SW 1271 (cell line): ENCODE measurements around the gene CD226.
"Not testable (repeated sequence)": the region's sequence is repeated elsewhere in the genome, so short reads cannot be mapped to it uniquely, and the experiment has no call there.

Experiments
- DNase-seq, 2 experiments: peaks; one replicate each; lab custom pipeline; 2025; lab: John Stamatoyannopoulos, UW

The CD226 gene

DNA sequence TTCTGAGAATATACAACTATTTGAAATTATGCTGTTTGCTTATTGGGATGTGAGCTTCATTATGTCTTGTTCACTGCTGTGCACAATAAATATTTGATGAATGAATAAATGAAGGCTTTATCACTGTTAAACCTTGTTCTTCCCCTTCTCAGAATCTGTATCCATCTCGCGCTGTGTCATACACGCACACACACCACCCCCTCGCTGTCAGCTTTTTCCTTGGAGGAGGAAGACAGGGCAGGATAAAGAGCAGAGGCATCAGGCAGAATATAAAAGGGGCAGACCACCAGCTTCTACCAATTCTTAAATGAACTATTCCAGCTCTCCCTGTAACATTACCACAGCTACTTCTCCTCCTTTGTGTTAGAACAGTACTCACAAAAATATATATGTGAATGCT lies 75.0 kb downstream of the CD226 start:
- DNase-seq: no peak

DNA sequence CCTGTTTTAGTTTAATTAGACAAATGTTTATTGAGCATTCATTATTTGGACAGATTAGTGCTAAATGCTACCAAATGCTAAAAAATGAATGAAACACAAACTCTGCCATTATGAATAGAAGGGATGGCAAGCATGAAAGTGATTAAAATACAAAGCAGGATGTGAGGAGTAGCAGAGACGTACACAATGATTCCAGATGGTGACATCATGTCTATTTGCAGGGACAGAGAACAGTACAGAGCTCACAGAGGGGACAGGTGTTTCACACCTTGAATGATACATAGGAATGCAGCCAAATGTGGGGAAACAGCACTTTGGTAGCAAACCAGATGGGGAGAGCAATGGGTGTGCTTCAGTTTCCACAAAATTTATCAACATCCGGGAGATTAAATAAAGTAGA lies 76.3 kb downstream of the CD226 start:
- DNase-seq: no peak

DNA sequence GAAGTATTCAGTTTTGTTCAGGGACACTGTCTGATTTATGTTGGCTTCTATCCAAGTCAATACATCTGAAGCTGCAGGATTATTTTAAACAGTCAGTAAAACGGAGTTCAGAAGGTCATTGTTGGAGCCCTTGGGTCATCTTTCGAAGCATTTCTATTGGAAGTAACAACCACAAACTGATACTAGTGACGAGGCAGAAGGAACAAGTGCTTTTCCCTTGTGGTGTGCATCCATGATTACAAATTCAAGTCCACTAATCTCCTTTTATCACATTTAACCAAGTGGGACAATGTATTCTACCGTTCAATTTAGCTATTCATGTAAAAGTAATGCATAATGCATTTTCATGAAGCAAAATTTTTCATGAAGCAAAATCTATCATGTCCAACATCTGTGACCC lies 76.9 kb downstream of the CD226 start:
- DNase-seq: no peak

DNA sequence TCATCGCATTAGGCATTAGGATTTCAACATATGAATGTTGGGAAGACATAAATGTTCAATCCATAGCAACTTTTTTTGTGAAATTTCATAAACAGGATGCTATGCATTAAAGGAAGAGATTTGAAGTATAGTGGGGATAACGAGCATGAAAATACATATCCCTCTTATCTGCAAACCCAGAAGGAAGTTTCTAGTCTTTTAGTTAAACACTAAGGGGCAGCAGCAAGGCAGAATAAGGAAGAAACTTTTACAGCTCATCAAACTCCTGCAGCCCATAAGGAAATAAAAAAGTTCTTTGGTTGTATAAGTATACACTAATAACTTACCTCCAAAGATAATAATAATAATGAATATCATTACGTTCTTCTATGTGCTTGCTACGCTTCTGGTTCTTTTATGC lies 81.5 kb downstream of the CD226 start:
- DNase-seq: no peak

GRCh38 chr18:69865776-69866175 lies 81.9 kb downstream of the CD226 start:
- no peak for DNase-seq

- DNase-seq: not testable (repeated sequence)
These were observed 82.9 kb downstream of the CD226 start for GRCh38 chr18:69864802-69865201.

- DNase-seq: no peak
These were observed 88.8 kb downstream of the CD226 start for GRCh38 chr18:69858897-69859296.

DNA sequence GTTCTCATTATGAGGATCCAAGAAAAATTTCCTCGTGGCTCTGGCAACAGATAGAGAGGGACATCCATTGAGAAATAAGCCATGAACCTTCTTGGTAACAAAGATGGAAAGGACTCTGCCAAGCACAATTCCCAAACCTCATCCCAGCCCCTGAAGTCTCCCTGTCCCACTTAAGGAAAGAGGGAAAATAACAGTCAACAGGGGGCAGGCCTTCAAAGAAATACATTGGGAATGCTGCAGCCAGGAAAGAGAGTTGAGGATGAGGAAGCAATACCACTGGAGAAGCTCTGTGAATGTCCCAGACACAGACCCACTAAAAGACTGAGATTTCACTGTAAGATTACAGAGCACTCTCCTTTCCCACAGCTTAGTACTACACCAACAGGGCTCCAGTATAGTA lies 93.2 kb downstream of the CD226 start:
- no peak for DNase-seq

DNA sequence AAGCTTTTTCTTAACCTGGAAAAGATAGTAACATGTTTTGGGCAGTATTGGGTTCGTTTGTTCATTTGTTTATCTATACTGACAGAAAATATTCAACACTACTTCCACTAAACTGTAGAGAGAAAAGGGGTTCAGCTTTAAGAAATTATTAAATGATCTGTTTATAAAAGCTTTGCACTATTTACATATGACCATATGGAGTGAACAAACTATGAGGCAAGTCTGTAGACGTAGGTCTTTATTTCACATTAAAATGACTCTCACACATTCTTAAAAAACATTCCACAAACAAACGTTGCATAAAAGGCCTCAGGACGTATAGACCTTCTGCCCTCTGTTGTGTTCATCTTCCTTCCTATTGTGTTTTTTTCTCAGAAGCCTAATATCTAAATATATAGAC lies 94.6 kb downstream of the CD226 start:
- DNase-seq: no peak

DNA sequence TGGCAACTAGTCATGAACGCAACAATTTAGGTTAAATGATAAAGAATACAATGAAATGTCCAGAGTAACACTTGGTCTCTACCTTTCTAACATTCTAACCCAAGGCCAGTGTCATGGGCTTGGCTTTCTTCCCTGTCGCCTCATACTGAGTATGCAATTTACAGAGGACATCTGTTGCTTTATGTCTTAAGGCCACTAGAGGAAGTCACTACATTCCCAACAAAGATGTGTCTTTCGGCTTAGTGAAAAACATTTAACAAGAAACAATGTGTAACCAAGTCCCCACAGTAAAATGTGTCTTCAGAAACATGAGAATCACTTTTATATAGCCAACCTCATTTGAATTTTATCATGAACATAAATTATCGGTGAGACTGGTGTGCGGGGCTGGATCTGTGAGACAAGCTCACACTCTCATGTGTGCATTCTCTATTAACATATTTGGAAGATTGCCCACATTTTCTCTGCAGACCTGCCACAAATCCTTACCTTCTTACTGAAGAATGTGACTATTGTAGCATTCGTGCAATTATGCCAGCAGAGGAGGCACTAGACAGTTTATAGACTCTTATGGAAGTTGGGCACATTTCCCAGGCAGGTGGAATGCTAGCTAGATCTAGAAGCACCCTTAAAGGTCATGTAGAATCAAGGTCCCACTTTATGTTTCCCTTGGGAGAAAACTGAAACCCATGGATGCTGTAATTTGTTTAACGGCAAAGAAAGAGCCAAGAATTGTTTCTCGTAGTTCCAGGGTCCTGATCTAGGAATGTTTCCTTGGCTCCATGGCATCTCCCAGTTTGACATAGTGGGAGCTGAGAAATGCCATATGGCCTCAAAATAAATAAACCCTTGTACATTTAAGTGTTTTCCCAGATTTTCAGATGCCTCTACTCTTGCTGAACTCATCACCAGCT lies 101.8 kb downstream of the CD226 start:
- DNase-seq: no peak

GRCh38 chr18:69844656-69845055 lies 103.0 kb downstream of the CD226 start:
- DNase-seq: no peak

DNA sequence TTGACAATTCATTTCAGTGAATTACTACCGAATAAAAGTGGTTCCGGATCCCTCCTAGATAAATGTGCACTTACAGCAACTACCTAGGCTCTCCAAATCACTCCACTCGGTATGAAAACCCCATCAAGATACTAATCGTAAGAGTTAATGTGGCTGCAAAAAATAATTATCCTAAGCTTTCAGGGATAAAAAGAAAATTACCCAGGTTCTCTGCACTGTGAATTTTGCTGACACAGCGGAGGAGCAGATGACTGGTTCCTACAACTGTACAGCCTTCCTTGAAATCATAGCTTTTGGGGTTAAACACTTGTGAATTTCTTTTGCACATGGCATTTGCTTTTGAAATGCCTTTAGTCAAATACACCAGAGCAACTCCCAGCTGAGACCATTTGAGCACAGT lies 104.7 kb downstream of the CD226 start:
- DNase-seq: no peak

DNA sequence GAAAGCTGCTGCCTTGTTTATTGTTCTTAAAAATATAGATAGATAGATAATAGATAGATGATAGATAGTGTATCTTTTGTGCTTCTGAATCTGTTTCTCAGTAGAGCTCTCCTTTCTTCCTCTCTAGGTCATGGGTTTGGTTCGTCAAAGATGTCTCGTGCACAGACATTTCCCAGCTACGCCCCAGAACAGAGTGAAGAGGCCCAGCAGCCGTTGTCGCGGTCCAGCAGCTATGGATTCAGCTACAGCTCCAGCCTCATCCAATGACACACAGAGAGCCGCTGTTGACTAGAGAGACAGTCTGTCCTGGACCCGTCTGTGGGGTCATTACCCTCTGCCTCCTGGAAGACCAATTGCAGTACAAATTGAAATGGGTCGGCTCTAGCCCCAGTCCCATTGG lies 106.6 kb downstream of the CD226 start:
- no peak for DNase-seq

DNA sequence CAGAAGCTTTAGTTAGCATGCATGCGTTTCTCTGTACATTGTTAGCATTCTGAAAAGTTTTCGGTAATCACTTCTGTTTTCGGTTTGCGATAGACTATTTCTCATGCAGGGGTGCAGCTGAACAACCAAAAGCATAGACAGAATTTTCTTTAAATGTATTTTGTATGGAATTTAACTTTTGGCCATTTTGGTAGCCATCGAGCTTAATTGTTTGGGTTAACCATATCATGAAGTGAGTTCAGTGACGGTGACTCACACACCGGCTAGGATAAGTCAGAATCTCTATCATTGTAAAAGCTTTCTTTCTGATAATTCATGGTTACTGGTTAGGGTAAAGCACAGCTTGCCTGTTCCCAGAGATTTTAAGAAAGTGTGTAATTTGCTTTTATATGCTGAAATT lies 107.2 kb downstream of the CD226 start:
- no peak for DNase-seq

DNA sequence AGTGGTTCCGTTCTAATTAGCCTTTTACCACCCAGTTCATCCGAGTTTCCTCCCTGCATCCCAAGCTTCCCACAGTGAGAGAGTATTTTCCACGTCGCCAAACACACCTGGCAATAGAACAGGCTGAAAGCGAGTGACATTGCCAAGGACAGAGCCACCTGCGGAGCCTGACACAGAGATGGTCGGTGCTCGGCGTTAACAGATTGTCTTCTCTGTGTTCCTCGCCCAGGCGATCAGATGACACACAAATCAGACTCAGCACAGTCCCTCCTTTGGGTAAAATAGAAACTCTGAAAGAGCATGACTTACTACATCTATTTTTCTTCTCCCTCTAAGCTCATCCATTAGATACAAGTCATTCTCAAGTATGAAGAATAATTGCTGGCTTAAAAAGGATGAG lies 107.7 kb downstream of the CD226 start:
- no peak for DNase-seq

- DNase-seq: no peak
These were observed 108.2 kb downstream of the CD226 start for GRCh38 chr18:69839497-69839896.

GRCh38 chr18:69838620-69839411 lies 108.9 kb downstream of the CD226 start:
- DNase-seq: no peak

DNA sequence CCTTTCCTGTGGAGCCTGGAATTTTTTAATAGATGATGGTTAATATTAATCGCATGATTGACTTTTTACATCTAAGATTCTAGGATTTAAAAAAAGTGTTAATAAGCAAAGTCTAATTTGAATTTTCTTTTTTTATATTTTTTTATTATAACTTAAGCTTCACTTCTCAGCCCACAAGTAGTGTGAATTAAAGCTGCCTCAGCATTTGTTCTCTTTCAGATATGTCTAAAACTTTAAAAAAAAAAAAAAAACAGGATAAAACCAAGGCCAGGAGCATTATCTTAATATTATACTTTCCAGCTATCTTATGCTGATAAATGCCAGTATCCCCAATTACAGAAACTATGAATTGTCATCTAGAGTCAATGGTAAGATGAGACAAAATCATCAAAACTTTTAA lies 109.7 kb downstream of the CD226 start:
- DNase-seq: no peak

- DNase-seq: not testable (repeated sequence)
These were observed 112.7 kb downstream of the CD226 start for GRCh38 chr18:69834980-69835379.

DNA sequence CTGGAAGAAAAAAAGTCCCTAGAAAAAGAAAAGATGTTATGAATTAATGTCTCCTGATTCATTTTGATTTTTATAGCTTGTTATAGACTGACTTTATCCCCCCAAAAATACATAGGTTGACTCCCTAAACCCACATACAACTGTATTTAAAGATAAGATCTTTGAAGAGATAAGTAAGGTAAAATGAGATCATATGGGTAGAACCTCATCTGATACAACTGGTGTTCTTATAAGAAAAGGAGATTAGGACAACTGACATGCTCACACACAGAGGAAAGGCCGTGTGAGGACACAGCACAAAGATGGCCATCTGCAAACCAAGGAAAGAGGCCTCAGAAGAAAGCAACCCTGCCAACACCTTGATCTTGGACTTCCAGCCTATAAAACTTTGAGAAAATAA lies 117.5 kb downstream of the CD226 start:
- DNase-seq: no peak

GRCh38 chr18:69820538-69820937 lies 127.1 kb downstream of the CD226 start:
- no peak for DNase-seq

GRCh38 chr18:69819460-69819859 lies 128.2 kb downstream of the CD226 start:
- no peak for DNase-seq

DNA sequence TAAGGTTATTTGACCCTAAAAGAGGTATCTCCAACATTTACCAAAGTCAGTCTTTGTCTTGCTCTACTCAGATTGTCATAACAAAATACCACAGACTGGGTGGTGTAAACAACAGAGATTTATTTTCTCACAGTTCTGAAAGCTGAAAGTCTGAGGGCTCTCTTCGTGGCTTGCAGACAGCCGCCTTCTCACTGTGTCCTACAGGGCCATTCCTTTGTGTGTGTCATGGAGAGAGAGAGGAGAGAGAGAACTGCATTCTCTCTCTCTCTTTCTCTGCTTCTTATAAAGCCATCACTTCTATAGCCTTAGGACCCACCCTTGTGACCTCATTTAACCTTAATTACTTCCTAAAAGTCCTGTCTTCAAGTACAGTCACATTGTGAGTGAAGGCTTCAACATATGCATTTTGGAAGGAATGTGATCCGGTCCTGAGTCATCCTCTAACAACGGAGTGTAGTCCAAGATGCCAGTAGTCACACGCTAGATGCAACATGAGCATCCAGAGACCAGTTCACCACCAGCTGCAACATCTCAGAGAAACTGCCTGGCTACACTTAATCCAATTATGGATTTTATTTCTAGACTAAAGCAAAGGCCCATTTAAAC lies 130.2 kb downstream of the CD226 start:
- DNase-seq: no peak
